Progenitor cell of endocrine pancreas (in vitro differentiated cells): Measurements from ENCODE around the gene CCND2. TPM values are rescaled to one million over a fixed set of nuclear protein-coding genes. Genes with fewer than 3 reads are reported as not detected.

Experiments used
- DNase-seq: peaks from one replicate; pipeline ENCODE4 v3.0.0; 2021; ENCODE audit warnings: low spot score; ENCODE audit not compliant: unreplicated experiment
- H3K27ac Mint-ChIP-seq: 2 replicates; pipeline ENCODE4 v1.8.0; 2021; ENCODE audit warnings: mild to moderate bottlenecking, moderate library complexity, mixed read lengths
- H3K27me3 Mint-ChIP-seq: 2 replicates; pipeline ENCODE4 v1.8.0; 2021; ENCODE audit warnings: mixed read lengths
- H3K36me3 Mint-ChIP-seq: 2 replicates; pipeline ENCODE4 v1.8.0; 2022; ENCODE audit warnings: mixed read lengths; ENCODE audit not compliant: insufficient read depth
- H3K4me1 Mint-ChIP-seq: 2 replicates; pipeline ENCODE4 v1.8.0; 2021; ENCODE audit warnings: low read depth, mixed read lengths
- H3K4me3 Mint-ChIP-seq: 2 replicates; pipeline ENCODE4 v1.8.0; 2021; ENCODE audit warnings: low read depth, mild to moderate bottlenecking, moderate library complexity, mixed read lengths
- H3K9me3 Mint-ChIP-seq: 2 replicates; pipeline ENCODE4 v1.8.0; 2021; ENCODE audit warnings: low read depth, mixed read lengths
- CTCF ChIP-seq: fragments of 200-600 bp; sonication (generic); IDR thresholded peaks from one replicate; pipeline ENCODE4 v1.5.0; 2021; ENCODE audit warnings: antibody characterized with exemption, mild to moderate bottlenecking; ENCODE audit not compliant: unreplicated experiment
- total RNA-seq: library from RNA; stranded (reverse); gene quantifications from 2 replicates; pipeline ENCODE4 v1.2.1, GENCODE V29; 2021

CCND2 gene
- total RNA-seq, 1 donor from 2014 or later: 463 TPM

GRCh38 chr12:4286228-4286627, 12.7 kb downstream of the CCND2 start:
- Mint-ChIP-seq H3K9me3 (no peaks in the 10 kb centered on the region), H3K4me3 (no peak overlapping the region), H3K27me3 (no peaks in the 10 kb centered on the region), H3K36me3 (peaks cover 58% of the 10 kb centered on the region), H3K27ac (peak overlapping the region; percentile 14), H3K4me1 (peaks cover 11% of the 10 kb centered on the region)
- no peak for DNase-seq
- TF ChIP-seq CTCF: no peak

- H3K4me1 Mint-ChIP-seq: peaks cover 14% of the 10 kb centered on the region
- no peaks in the 10 kb centered on the region for H3K9me3 Mint-ChIP-seq
- no peak overlapping the region for H3K27ac Mint-ChIP-seq
- H3K4me3 Mint-ChIP-seq: no peak overlapping the region
- no peak for TF ChIP-seq CTCF
- DNase-seq: no peak
- peaks cover 57% of the 10 kb centered on the region for H3K36me3 Mint-ChIP-seq
- H3K27me3 Mint-ChIP-seq: no peaks in the 10 kb centered on the region
These were observed 13.3 kb downstream of the CCND2 start for GRCh38 chr12:4286771-4287317.

- Mint-ChIP-seq H3K4me3 (no peak overlapping the region), H3K9me3 (no peaks in the 10 kb centered on the region), H3K4me1 (peaks cover 14% of the 10 kb centered on the region), H3K27ac (no peak overlapping the region), H3K36me3 (peaks cover 58% of the 10 kb centered on the region), H3K27me3 (no peaks in the 10 kb centered on the region)
- no peak for DNase-seq
- TF ChIP-seq CTCF: no peak
These were observed 14.0 kb downstream of the CCND2 start for GRCh38 chr12:4287325-4288211.

GRCh38 chr12:4288296-4289131, 15.0 kb downstream of the CCND2 start:
- no peak for DNase-seq
- Mint-ChIP-seq H3K4me1 (peaks cover 14% of the 10 kb centered on the region), H3K27ac (no peak overlapping the region)

More at GRCh38 chr12:4288296-4289131, 15.0 kb downstream of the CCND2 start:
- H3K4me3 Mint-ChIP-seq: no peak overlapping the region
- H3K27me3 Mint-ChIP-seq: no peaks in the 10 kb centered on the region
- no peaks in the 10 kb centered on the region for H3K9me3 Mint-ChIP-seq
- H3K36me3 Mint-ChIP-seq: peaks cover 60% of the 10 kb centered on the region
- no peak for TF ChIP-seq CTCF
